Prostate gland (tissue), 2 donors: ENCODE measurements around the gene PTGER4. TPM values are rescaled to one million over a fixed set of nuclear protein-coding genes. Genes with fewer than 3 reads are reported as not detected.

Experiments
- DNase-seq: peaks from one replicate; pipeline ENCODE4 v3.0.0-alpha.2; 2019; ENCODE audit warnings: low spot score
- H3K27ac ChIP-seq, 2 donors: fragments of 200-600 bp; sonication (generic); 2 replicates each; pipeline ENCODE4 v1.5.1; 2017 to 2019
- H3K27me3 ChIP-seq: fragments of 200-600 bp; sonication (generic); replicated peaks from 2 replicates; pipeline ENCODE4 v1.5.1; 2019; ENCODE audit not compliant: insufficient read depth
- H3K36me3 ChIP-seq, 2 donors: fragments of 200-600 bp; sonication (generic); 1 replicate in 1 of 2; 2 replicates in 1 of 2; pipeline versions ENCODE4 v1.5.1 to v1.8.1; 2017 to 2019
- H3K4me1 ChIP-seq: fragments of 200-600 bp; sonication (generic); replicated peaks from 2 replicates; pipeline ENCODE4 v1.5.1; 2019
- H3K4me3 ChIP-seq, 2 donors: fragments of 200-600 bp; sonication (generic); 2 replicates each; pipeline ENCODE4 v1.5.1; 2017 to 2019
- H3K9me3 ChIP-seq: fragments of 200-600 bp; sonication (generic); 2 replicates; pipeline ENCODE4 v1.5.1; 2017
- CTCF ChIP-seq, 4 experiments: fragments of 200-600 bp in 2 of 4; fragments of 450-650 bp in 2 of 4; sonication (generic) in 2 of 4; IDR thresholded peaks; 1 replicate in 3 of 4; 2 replicates in 1 of 4; pipeline ENCODE4 v1.5.1; 2016 to 2019; ENCODE audit warnings: antibody characterized with exemption in 4 of 4, mild to moderate bottlenecking in 2 of 4, moderate library complexity in 2 of 4
- POLR2A ChIP-seq: fragments of 450-650 bp; IDR thresholded peaks from one replicate; pipeline ENCODE4 v1.6.1; 2016; ENCODE audit warnings: antibody characterized with exemption, mild to moderate bottlenecking
- POLR2AphosphoS5 ChIP-seq: sonication (generic); formaldehyde crosslinking; IDR thresholded peaks from one replicate; pipeline ENCODE4 v1.6.1; 2017; ENCODE audit warnings: antibody characterized with exemption
- WGBS: methylation state at CpG from one replicate; pipeline ENCODE4 v1.1.5; 2018; 5-methylcytosine and 5-hydroxymethylcytosine counted together
- intact Hi-C: fragments of 100-400 bp; cut with DNase I; formaldehyde crosslinking; loops from one replicate; pipeline ENCODE4 v1.14.2; 2022
- total RNA-seq, 2 donors: library from RNA; depleted of rRNA; stranded (reverse); fragments of >200 nt; gene quantifications; one replicate each; pipeline ENCODE4 v1.1.0, GENCODE V29; 2016

The PTGER4 gene
- total RNA-seq, 2 donors from 2014 or later, result 22.0 to 78.3 TPM

- intact Hi-C loops, result no loop called here
- WGBS, result 47% methylated on average over 3 of the region's 3 CpGs
- Histone ChIP-seq H3K9me3 (no peaks in the 10 kb centered on the region), H3K4me3 (no peak overlapping the region), H3K36me3 (no peaks in the 10 kb centered on the region), H3K27ac (peak overlapping the region in 1 of 2 donors; percentile 7), H3K4me1 (peaks cover 6% of the 10 kb centered on the region), H3K27me3 (peaks cover 2% of the 10 kb centered on the region)
- no peak for DNase-seq
- peak; percentile 3 for TF ChIP-seq POLR2AphosphoS5
- TF ChIP-seq POLR2A, result no peak
Measured at GRCh38 chr5:40676613-40677343, 2.9 kb upstream of the PTGER4 start.

DNA sequence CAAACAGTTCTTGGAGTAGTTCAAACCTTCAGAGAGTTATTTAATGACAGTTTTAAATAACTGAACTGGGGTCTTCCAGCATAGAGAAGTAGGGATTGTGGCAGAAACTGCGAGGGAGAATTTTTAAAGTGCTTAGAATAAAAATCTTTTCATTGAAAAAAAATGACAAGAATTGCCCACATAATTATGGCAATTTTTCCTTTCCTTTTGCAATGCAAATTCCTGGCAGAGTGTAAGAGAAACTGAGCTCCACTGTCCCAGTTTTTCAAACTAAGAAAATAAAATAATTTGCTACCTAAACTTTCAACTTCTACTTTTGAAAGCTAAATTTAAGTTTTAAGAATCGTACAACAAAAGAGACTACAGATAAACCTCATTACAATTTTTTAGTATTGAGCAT lies 2.3 kb upstream of the PTGER4 start:
- Histone ChIP-seq H3K4me1 (peaks cover 6% of the 10 kb centered on the region), H3K27ac (peak overlapping the region in 1 of 2 donors; percentile 7), H3K27me3 (peaks cover 2% of the 10 kb centered on the region), H3K9me3 (no peaks in the 10 kb centered on the region), H3K4me3 (no peak overlapping the region), H3K36me3 (no peaks in the 10 kb centered on the region)
- no peak for TF ChIP-seq POLR2AphosphoS5
- TF ChIP-seq CTCF (IDR thresholded peaks at IDR 0.05), result no peak
- no peak for TF ChIP-seq POLR2A
- WGBS, result 72% methylated on average over 2 of the region's 2 CpGs
- no peak for DNase-seq
- intact Hi-C loops, result no loop called here

DNA sequence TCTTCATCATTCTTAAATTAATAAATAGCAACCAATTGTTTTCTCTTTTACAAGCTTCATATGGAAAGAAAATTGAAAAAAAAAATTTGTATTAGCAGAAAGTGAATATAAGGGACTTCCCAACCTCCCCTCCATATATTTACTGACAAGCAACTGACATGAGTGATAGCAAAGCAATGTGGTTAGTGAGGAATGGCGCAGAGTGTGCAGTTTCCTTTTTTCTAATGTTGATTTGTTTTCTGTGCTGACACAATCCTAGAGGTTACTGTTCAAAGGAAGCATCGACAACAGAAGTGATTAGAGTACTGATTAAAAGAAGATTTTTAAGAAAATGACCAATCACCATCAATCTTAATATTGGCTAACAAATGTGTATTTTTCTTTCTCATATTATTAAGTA lies 1.7 kb upstream of the PTGER4 start:
- Histone ChIP-seq H3K27me3 (peaks cover 2% of the 10 kb centered on the region), H3K36me3 (no peaks in the 10 kb centered on the region), H3K27ac (peak overlapping the region; percentile 95 to 97), H3K4me1 (peaks cover 6% of the 10 kb centered on the region), H3K9me3 (no peaks in the 10 kb centered on the region), H3K4me3 (no peak overlapping the region)
- no peak for TF ChIP-seq CTCF (IDR thresholded peaks at IDR 0.05)
- TF ChIP-seq POLR2AphosphoS5, result no peak
- TF ChIP-seq POLR2A, result no peak
- intact Hi-C loops, result no loop called here
- DNase-seq, result no peak
- WGBS, result 58% methylated on average over 2 of the region's 2 CpGs

DNA sequence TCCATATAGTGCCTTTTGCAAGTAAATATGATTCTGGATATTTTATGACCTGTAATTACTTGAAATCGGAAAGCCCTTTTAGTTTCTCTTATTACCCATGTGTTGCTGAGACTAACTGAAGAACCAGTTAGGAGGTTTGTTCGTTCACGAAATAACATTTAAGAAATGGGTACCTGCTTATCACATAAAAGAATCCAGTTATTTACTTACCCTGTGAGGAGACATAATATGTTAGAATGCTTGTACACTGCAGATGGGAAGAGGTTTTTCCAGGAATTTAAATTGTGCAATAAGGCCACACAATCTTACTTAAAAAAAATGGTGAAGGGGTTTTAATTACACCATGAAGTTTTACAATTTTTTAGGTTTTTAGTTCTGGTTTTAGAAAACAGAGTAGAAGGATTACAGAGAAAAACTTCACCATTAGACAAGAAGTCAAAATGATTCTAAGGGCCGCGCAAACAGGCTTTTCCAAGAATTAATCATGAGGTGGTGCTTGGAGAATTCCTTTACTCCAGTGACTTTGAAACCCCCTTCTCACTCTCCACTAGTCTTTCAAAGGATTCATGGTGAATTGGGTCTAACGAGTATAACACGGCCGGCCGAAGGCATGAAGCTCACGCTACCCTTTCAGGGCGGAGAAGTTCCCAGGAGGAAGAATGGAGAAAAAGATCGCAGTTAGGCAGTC lies 1.1 kb upstream of the PTGER4 start:
- DNase-seq, result no peak
- TF ChIP-seq POLR2AphosphoS5 (no peak), POLR2A (no peak), CTCF (IDR thresholded peaks at IDR 0.05) (no peak)
- H3K4me1 ChIP-seq, result peaks cover 6% of the 10 kb centered on the region
- no peaks in the 10 kb centered on the region for H3K9me3 ChIP-seq
- H3K27me3 ChIP-seq, result peaks cover 2% of the 10 kb centered on the region
- 13% methylated on average over 12 of the region's 12 CpGs for WGBS
- peak overlapping the region; percentile 95 to 97 for H3K27ac ChIP-seq
- H3K36me3 ChIP-seq, result no peaks in the 10 kb centered on the region
- H3K4me3 ChIP-seq, result peak overlapping the region; percentile 61 to 68
- intact Hi-C loops, result no loop called here

DNA sequence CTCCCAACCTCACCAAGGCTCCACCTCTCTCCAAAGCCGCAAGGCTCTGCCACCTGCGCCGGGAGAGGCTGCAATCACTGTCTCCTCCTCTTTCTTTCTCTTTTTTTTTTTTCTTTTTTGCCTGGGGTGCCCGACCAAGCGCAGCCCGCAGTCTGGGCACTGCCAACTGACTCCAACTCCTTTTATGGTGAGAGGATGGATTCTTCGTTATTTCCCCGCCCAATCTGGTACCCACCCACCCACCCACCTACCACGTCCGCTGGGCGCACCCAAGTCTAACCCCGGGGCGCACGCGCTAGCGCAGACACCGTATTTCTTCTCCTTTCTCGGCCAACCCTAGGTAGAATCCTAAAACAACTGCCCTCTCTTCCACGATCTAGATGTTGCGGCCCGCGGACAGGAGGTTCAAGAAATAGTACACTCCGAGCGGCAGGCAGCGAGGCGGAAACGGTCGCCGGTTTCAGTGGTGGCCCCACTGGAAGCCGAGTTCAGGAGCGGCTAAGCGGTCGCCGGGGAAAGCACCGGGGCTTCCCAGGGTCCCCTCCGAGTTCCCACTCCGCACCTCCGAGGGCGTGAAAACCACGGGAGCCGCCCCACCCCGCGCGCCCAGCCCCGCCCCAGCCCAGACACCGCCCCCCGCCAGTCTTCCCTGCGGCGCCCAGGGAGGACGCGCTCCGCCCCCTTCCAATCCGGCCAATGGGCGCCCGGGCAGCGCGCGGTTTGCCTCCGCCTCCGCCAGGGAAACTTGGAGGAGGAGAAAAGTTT lies 385 bp upstream of the PTGER4 start:
- H3K4me1 ChIP-seq, result peaks cover 6% of the 10 kb centered on the region
- H3K27ac ChIP-seq, result peak overlapping the region; percentile 95 to 97
- H3K27me3 ChIP-seq, result peaks cover 2% of the 10 kb centered on the region
- intact Hi-C loops, result no loop called here
- WGBS, result under 1% methylated on average over 60 of the region's 60 CpGs
- no peaks in the 10 kb centered on the region for H3K36me3 ChIP-seq
- peak; percentile 93 for DNase-seq
- TF ChIP-seq CTCF (IDR thresholded peaks at IDR 0.05), result no peak
- TF ChIP-seq POLR2AphosphoS5, result peak; percentile 95
- TF ChIP-seq POLR2A, result peak; percentile 18
- H3K4me3 ChIP-seq, result peak overlapping the region; percentile 61 to 68
- H3K9me3 ChIP-seq, result no peaks in the 10 kb centered on the region
